ENCODE results near the gene GPD2.
A peak's percentile ranks its signal among the peaks of the same experiment; 100 is the strongest.
"Not testable (repeated sequence)": the region's sequence is repeated elsewhere in the genome, so short reads cannot be mapped to it uniquely, and the experiment has no call there.

Gene GPD2

DNA sequence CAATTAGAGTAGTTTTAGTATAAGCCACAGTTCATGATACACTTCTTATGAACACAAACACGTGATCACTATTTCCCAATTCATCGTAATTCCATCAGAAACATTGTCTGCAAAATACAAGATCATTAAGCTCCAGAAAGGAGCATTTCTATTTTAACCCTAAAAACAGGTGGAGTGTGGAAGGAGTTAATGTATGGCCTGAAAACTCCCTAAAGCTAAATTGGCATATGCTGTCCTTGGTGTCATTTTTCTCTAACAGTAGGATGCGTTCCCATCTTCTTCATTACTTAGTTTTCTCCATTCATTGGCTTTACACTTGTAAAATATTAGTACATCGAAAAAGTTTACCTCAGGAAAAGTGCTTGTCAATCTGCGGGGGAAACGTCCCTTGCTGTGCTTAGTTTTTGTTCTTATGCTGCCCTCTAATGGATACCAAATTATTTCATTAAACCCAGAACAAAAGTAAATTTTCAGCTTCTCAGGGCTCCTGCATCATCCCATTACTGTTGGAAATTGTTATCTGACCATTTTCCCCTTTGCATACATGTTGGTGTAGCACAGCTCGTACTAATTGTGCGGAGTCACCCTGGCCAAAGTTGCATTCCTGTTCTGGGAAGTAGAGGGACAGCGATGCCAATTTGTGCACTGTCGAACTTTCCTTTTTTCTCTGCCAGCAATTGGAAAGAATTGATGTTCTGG is 153.4 kb downstream of the GPD2 start:
- DNase-seq (ENCODE audit: low read depth in 2 of 2) = peak in 1 of 2 experiments; percentile 7

DNA sequence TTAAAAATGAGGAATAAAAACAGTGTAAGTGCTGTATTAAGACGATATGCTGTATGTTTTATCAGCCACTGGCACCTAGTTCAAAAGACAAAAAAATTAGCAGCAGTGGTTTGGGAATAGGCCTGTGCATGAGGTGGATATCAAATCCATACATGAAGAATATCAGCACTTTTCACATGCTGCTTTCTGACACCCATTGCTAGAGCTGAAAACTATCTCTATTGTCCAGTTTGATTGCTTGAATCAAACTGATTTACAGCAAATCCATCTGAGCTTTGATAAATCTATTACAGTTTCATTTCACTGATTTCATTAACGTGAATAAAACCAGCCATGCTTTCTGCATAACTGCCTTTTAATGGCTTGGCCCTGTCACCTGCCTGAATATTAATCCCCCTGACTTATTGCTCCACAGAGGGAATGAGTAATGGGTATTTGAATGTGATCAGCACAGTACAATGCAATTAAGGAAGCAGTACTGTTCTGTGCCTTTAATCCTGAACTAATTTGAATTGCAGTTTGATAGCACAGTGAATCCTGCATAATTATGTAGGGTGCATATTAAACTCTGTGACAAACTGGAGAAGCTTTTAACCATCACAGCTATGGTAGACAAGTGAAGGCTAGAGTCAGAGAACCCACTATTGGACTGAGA is 154.0 kb downstream of the GPD2 start:
- no peak for DNase-seq (ENCODE audit: low read depth in 2 of 2)

DNA sequence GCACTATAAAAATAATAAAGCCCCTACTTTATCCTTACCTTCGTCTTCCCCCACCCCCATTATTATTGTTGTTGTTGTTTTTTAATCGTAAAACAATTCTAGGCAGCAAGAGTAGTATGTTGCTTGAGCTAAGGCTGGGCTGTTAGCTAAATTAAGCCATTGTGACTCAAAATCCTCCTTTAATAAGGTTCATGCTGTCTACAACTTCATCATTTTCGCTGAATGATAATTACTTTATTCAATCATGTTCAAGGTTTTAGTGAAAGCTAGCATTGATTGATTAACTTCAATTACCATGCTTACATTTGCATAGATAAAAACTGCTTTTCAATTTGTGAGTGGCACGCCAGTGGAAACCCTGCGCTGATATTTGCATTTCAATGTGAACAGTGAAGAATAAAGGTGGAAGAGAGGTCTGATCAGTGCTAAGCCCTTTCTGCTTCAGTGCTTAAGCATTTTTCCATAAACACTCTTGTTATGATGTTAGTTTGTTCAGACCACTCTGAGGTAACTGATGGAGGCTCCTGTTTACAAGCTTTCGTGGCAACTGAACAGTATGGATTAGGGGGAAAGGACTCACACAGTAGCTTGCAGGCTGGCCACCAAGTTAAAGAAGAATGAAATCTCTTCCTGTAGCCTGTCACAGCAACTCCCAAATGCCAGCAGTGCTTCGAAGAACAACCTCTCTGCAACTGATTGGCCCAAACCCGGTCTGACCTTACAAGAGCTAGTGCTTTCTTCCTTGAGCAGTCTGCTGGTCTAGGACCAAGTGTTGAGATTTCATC is 156.8 kb downstream of the GPD2 start:
- no peak for DNase-seq (ENCODE audit: low read depth in 2 of 2)

DNA sequence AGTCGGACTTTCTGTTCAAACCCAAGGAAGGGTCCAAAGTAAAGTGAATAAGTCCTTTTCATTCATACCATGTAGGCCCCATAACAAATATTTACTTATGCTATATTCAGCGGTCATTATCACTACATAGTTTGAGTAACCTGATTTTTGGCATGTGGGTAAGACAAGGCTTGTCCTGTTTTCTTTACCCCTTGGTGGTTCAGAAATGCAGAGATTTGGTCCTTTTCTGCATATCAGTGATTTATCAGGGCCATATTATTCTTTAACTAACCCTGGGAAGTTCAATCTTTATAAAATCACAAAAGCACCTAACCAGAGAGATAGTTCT is 157.4 kb downstream of the GPD2 start:
- DNase-seq (ENCODE audit: low read depth in 2 of 2) = no peak

DNA sequence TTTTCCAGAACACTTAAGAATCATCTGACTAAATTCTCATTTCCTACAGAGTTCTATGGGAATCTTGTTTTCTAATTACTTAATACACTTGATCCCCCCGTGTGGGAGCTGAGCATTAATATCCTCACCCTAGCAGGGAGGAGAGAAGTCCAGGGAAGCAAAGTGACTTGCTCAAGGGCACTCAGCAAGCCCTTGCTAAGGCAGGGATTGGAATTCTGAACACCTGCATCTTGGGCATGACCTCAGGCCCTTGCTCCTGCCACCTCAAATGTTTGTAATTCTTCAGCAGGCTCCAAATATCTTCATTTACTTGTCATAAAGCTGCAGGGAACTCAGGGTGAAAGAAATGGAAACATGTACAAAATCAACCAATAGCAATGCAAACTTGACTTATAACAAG is 162.4 kb downstream of the GPD2 start:
- DNase-seq (ENCODE audit: low read depth in 2 of 2) = no peak

DNA sequence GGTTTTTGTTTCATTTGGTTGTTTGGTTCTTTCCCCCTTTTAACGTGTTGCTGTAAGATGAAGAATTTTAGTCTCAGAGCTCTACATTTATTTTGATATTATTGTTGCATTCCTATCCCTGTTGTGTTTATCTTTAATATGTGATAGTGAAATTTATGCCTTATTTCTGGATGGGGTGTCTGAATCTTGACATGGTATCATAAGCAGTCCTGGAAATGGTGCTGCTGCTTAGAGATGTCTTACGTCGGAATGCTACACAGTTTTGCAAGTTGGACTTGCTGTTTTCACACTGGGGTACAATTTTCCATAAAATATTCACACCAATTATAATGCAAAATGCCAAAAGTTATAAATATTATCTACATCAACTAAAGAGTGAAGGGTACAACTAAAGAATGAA is 164.0 kb downstream of the GPD2 start:
- no peak for DNase-seq (ENCODE audit: low read depth in 2 of 2)

DNA sequence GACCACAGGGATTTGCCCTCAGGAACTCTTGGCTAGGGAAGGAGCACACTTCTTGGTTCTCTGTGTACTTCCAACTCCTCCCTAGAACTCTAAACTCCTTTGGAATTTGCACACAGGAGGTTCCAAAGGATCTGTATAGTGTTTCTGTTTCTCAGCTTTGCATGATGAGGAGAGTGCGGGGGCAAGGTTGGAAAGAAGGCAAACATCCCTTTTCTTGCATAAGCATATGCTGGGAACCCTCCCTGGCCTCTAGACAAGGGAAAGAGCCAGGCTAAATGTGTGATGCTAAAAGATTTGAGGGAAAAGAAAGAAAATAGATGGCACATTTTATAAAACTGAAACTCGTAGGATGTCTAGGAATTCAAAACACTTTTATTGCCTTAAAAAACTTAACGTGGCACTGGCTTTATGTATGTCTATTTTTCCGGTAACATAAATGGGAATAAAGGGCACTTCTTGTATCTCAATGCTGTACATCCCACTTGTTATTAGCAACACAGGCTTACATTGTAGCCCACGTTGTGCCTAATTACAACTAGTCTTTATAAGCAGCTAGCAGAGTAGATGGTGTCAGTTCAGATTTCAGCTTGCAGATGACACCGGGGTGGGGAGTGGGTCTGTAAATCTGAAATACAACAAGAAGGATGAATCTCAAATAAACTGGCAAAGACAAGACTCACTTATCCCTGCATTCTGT is 165.8 kb downstream of the GPD2 start:
- no peak for DNase-seq (ENCODE audit: low read depth in 2 of 2)

DNA sequence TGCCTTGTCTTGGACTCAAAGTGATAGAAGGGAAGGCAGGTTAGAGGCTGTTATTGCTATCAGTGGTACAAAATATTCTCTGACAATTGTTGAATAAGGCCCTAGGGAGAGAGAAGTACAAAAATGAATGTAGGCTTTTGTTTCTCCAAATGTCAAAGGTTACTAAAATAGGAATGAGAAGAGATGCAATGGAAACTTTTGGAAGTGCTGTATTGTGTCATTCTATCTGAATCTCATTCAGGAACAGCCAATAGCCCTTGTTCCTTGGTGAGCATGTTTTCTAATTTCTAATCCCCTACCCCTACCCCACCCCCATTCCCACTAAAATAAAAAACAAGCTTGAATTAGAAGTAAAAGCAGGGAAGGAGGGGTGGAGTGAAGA is 166.4 kb downstream of the GPD2 start:
- DNase-seq (ENCODE audit: low read depth in 2 of 2) = no peak

DNA sequence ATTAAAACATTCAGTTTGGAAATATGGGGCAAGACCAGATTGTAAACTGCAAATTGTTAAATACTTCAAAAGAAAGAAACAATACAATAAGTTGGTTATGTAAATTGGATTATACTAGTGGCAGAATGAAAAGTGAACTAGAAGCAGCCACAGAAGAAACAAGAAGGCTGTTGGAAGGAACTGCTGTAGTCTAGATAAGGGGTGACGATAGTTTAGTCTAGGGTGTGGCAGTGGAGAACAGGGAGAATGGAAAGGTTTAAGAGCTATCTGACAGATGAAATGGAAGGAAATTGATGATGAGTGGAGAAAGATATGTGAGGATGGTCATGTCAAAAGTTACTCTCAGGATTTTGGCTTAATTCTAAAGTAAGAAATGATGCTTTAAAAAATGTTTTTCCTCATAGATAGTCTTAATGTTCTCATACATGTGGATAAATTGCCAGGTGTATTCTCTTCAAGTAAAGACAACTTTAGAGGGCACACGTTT is 179.7 kb downstream of the GPD2 start:
- no peak for DNase-seq (ENCODE audit: low read depth in 2 of 2)

DNA sequence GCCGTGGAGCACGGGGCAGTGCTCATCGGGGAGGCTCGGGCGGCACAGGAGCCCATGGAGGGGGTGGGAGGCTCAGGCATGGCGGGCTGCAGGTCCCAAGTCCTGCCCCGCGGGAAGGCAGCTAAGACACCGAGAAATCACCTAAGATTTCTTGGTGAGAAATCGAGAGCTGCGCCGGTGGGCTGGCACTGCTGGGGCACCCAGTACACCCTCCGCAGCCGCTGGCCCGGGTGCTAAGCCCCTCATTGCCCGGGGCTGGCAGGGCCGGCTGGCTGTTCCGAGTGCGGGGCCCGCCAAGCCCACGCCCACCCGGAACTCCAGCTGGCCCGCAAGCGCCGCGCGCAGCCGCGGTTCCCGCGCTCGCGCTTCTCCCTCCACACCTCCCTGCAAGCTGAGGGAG is 181.9 kb downstream of the GPD2 start:
- DNase-seq (ENCODE audit: low read depth in 2 of 2) = not testable (repeated sequence)

DNA sequence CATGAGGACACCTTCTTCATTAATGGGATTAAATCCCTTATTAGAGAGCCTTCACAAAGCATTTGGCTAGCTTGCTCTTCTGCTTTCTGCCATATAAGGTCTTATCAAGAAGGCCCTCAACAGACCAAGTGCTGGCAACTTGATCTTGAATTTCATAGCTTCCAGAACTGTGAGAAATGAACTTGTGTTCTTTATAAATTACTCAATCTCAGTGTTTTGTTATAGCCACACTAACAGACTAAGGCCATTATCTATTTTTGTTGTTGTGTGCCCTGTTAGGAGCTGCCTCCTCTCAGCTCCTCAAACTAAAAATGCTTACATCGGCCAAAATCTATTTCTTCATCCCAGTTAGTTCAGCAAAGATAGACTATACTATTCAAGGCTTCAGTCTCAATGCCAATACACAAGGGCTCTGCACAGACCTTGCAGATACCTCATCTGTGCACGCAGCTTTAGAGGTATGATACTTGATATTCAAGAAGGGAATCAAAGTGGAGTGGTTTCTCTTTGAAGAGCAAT is 182.9 kb downstream of the GPD2 start:
- DNase-seq (ENCODE audit: low read depth in 2 of 2) = no peak

DNA sequence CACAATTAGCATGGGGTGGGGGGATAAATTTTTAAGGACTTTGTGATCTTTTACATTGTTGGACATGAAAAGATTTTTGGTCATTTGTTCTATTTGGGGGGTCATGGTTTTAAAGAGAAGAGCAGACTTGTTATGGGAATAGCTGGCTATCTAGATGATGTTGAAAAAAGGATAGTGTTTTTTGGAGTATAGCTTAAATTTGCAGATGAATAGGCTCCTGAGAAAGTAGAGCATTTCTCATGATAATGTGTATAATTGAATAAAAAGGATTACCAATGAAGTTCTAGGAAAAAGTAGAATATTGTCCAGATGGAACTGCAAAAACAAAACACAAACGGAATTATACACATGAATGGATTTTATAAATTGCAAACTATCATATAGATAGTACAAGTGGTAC is 186.3 kb downstream of the GPD2 start:
- no peak for DNase-seq (ENCODE audit: low read depth in 2 of 2)

DNA sequence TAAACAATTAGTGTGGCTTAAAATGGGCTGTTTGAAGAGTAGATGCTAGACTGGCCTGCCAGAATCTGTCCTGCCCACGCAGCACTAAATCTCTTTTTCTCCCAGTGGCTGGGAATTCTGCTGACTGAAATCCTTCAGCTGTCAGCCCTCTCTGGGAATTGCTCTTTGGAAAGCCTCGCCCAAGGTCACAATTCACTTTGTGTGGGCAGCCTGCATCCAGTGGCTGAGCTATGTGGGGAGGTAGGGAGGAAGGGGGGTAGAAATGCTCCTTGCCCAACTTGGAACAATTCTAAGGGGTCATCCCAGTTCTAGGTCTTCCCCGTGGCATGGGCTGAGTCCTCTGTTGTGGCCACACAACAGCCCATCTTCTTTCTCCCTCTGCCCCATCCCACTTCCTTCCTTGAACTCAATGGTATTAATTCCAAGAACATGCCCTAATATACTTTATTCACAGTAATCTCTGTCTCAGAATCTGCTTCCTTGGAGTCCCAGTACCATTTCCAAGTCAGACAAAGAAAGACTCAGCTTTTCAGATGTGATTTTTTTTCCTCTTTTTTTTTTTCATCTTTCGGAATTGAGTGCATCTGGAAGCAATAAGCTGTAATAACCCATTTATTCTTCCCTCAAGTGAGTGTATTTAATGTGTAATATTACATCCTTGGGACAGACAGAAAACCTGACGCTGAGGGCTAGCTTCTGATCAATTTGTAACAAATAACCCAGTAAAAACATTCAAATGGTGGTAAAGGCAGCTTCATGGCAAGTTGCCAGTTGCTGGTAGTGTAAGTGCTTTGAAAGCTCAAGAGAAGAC is 189.4 kb downstream of the GPD2 start:
- DNase-seq (ENCODE audit: low read depth in 2 of 2) = no peak

DNA sequence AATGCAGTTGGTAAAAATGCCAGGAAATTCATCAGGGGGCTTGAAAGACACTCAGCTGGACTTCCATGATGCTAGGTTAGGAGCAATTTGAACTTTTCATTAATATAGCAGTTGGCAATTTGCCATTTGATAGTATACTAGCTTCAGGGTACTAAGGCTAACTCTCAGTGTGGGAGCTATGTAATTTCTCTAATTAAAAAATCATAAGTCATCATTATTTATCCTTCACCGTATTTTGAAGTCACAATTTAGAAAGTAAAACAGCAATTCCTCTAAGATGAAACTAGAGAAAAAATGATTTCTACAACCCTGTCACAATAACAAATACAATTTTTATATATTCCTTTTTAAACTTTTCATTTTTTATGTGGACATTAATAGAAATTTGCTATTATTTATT is 190.8 kb downstream of the GPD2 start:
- no peak for DNase-seq (ENCODE audit: low read depth in 2 of 2)

DNA sequence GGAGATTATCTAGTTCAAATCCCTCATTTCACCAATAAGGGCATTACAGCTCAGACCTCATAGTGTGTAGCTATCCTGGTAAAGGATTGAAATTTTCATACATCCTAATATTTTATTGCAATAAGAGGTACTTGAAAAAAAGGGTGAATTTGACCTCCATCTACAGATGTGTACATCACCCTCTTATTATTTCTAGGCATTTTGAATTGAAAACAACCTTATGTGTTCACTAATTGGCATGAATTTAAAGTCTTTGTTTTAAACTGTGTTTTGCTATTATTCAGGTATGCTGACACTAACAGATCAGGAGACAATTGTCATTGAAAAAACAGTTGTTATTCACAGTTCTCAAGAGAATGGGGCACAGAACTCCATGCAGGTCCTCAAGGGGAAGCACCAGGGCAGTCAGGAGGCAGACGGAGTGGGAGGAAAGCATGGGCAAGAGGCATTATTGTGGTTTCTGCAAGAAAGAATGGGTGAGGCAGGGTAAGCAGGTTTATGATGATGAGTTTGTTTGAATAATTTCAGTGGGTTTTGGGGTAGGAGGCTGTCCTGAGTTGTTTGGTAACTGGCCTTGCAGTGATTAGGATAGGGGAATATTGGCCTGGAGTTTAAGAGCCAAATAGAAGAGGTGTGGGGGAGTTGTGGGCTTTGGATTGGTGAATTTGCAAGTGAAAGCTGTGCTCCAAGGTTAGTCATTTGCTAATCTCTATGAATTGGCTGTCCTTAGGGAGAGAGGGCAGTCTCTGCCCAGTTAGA is 194.6 kb downstream of the GPD2 start:
- DNase-seq (ENCODE audit: low read depth in 2 of 2) = no peak

DNA sequence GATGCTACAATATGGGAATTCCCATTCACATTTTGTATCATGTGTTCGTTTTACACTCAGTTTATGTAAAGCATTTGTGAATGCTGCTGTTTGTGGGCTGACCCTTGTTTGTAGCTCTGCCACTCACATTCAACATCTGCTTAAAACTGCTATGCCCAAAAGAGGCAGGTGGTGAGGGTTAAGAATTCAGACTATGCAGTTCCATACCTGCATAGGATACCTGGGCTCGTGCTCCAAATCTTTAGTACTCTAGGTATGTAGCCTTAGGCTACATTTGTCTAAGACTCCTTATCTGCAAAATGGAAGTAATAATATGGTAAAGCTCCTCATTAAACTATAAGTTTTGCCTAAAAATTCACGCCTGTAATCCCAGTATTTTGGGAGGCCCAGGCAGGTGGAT is 199.5 kb downstream of the GPD2 start:
- no peak for DNase-seq (ENCODE audit: low read depth in 2 of 2)

Measured in fibroblast of skin of left biceps (primary cell).